Tibial artery (tissue), 4 donors: ENCODE results near the gene TXNRD1.
A peak's percentile ranks its signal among the peaks of the same experiment; 100 is the strongest.

ENCODE experiments used
- DNase-seq, 2 donors: peaks; one replicate each; pipeline ENCODE4 v3.0.0-alpha.2; 2019
- H3K27ac ChIP-seq, 2 donors: fragments of 200-600 bp; sonication (generic) in 1 of 2; 1 replicate in 1 of 2; 2 replicates in 1 of 2; pipeline ENCODE4 v1.5.1; 2018 to 2019; ENCODE audit warnings: mild to moderate bottlenecking in 1 of 2
- H3K27me3 ChIP-seq, 2 donors: fragments of 200-600 bp; sonication (generic) in 1 of 2; one replicate each; pipeline versions ENCODE4 v1.5.1 to v1.6.0; 2016 to 2019
- H3K36me3 ChIP-seq, 3 donors: fragments of 200-600 bp; sonication (generic) in 2 of 3; one replicate each; pipeline ENCODE4 v1.5.1; 2016 to 2019; ENCODE audit warnings: mild to moderate bottlenecking in 2 of 3
- H3K4me1 ChIP-seq, 4 donors: fragments of 200-600 bp; sonication (generic) in 2 of 4; 1 replicate in 3 of 4; 2 replicates in 1 of 4; pipeline ENCODE4 v1.5.1; 2016 to 2019
- H3K4me3 ChIP-seq, 2 donors: fragments of 200-600 bp; sonication (generic) in 1 of 2; 1 replicate in 1 of 2; 2 replicates in 1 of 2; pipeline ENCODE4 v1.5.1; 2018 to 2019; ENCODE audit warnings: mild to moderate bottlenecking in 2 of 2
- H3K9me3 ChIP-seq, 3 donors: fragments of 200-600 bp; sonication (generic) in 1 of 3; one replicate each; pipeline ENCODE4 v1.5.1; 2016 to 2019
- intact Hi-C: fragments of 100-400 bp; cut with DNase I; formaldehyde crosslinking; loops from one replicate; pipeline ENCODE4 v1.15.0; 2023; ENCODE audit warnings: low total_unique reads
- TF ChIP-seq, protein P1 (sequence below), 2 experiments: fragments of 200-600 bp in 1 of 2; fragments of 450-650 bp in 1 of 2; IDR thresholded peaks; one replicate each; pipeline ENCODE4 v1.5.1; 2017 to 2019; ENCODE audit warnings: antibody characterized with exemption in 2 of 2, mild to moderate bottlenecking in 1 of 2, moderate library complexity in 1 of 2

Gene TXNRD1

DNA sequence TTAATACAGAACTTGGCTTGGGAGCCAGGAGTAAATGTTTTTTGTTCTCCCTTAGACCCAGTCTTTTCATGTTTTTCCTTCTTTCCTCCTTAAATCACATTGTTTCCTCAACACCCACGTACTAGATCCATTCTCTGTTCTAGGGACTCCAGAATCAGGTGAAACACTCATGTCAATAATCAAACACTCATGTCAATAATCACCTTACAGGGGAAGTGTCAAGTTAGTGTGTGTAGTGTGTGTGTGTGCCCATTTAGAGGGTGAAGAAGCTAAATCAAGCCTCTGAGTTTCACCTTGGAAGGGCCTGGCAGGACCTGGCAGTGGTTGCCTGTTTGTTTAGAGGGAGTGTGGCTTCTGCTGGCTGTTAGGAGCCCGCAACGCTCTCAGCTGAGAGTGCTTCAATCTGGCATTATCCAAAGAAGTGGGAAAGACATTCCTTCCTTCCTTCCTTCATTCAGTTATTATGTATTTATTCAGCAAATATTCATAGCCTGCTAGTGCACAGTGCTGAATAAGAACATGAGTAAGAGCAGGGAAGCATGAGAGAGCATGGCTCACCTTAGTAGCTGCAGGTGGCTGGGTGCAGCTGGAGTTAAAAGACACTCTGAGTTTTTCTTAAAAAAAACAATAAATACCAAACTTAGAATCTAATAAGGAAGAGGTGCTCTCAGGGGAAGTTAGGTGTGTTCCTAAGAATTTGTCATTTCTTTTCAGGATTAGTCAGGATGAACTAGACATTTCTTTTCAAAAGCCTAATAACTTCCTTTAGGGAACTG, 70.3 kb downstream of the TXNRD1 start:
- peaks cover 0 to 13% (median 2%) of the 10 kb centered on the region in 3 donors for H3K36me3 ChIP-seq
- H3K27ac ChIP-seq: peak overlapping the region; percentile 81 to 83
- no peaks in the 10 kb centered on the region for H3K27me3 ChIP-seq
- H3K4me1 ChIP-seq: peaks cover 0 to 35% (median 19%) of the 10 kb centered on the region in 4 donors
- H3K4me3 ChIP-seq: peak overlapping the region; percentile 74 to 80
- no peaks in the 10 kb centered on the region for H3K9me3 ChIP-seq
- TF ChIP-seq, protein P1, sequence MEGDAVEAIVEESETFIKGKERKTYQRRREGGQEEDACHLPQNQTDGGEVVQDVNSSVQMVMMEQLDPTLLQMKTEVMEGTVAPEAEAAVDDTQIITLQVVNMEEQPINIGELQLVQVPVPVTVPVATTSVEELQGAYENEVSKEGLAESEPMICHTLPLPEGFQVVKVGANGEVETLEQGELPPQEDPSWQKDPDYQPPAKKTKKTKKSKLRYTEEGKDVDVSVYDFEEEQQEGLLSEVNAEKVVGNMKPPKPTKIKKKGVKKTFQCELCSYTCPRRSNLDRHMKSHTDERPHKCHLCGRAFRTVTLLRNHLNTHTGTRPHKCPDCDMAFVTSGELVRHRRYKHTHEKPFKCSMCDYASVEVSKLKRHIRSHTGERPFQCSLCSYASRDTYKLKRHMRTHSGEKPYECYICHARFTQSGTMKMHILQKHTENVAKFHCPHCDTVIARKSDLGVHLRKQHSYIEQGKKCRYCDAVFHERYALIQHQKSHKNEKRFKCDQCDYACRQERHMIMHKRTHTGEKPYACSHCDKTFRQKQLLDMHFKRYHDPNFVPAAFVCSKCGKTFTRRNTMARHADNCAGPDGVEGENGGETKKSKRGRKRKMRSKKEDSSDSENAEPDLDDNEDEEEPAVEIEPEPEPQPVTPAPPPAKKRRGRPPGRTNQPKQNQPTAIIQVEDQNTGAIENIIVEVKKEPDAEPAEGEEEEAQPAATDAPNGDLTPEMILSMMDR (IDR thresholded peaks at IDR 0.05): no peak
- intact Hi-C loops: loop anchor here (5.0 kb wide), 1 partner anchor 69 kb away; the partner anchor contains the start of gene TXNRD1
- no peak for DNase-seq

DNA sequence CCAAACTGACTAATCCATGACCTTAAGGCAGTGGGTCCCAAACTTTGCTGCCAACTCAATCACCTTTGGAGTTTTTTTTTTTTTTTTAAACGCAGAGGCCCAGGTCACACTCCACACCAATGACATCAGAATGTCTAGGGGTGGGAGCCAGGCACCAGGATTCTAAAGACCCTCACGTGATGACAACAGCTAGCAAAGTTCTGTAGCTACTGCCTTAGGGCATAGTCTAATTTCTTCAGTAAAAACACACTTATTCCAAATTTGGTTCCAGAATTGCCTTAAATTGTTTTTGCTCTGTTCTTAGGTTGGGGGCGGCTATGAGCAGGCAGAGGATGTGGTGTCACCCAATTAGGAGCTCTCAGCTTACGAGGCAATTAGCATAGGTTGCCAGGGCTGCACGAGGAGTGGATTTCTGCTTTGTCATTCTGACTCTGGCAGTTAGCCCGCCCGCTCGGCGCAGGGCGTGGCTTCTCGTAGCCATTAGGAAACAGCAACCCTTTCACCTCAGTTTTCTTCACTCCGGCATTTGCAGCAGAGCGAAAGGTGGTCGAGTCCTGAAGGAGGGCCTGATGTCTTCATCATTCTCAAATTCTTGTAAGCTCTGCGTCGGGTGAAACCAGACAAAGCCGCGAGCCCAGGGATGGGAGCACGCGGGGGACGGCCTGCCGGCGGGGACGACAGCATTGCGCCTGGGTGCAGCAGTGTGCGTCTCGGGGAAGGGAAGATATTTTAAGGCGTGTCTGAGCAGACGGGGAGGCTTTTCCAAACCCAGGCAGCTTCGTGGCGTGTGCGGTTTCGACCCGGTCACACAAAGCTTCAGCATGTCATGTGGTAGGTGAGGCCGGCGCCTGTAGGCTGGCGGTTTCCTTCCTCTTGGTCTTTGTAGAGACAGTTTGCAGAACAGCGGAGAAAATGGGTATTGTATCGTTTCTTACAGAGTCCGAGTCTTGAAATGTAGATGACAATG, 71.2 kb downstream of the TXNRD1 start:
- intact Hi-C loops: loop anchor here (5.0 kb wide), 1 partner anchor 69 kb away; the partner anchor contains the start of gene TXNRD1
- peaks cover 0 to 40% (median 19%) of the 10 kb centered on the region in 4 donors for H3K4me1 ChIP-seq
- H3K27me3 ChIP-seq: no peaks in the 10 kb centered on the region
- peak; percentile 95 to 97 for DNase-seq
- peaks cover 6 to 19% (median 11%) of the 10 kb centered on the region in 3 donors for H3K36me3 ChIP-seq
- H3K27ac ChIP-seq: peak overlapping the region; percentile 81 to 83
- peak overlapping the region; percentile 74 to 80 for H3K4me3 ChIP-seq
- H3K9me3 ChIP-seq: no peaks in the 10 kb centered on the region
- TF ChIP-seq, protein P1 (IDR thresholded peaks at IDR 0.05): peak in 1 of 2 experiments; percentile 6

DNA sequence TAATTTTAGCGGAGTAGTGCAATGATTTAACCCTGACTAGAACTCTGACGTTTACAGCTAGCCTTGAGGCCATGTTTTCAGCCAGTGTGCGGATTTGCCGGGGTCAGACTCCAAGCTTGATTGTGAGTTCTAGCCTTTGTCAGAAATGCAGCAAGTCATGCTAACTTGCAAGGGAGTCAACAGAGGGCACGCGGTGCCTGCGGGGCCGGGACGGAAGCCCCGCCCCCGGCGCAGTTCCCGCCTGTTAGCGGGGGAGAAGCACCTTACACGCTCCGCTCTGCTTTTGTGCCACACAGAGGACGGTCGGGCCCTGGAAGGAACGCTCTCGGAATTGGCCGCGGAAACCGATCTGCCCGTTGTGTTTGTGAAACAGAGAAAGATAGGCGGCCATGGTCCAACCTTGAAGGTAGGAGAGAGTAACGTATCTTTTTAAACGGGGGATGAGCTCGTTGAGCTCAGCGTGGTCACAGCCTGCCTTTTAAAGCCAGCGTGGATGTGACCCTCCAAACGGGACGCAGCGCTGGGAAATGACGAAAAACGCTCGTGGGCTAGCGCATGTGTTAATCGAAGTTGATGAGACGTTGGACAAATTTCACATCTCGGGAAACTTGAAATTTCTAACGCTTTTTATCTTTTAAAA, 73.2 kb downstream of the TXNRD1 start:
- TF ChIP-seq, protein P1 (IDR thresholded peaks at IDR 0.05): no peak
- Histone ChIP-seq H3K36me3 (peaks cover 26 to 36% (median 28%) of the 10 kb centered on the region in 3 donors), H3K27ac (peak overlapping the region; percentile 81 to 83), H3K4me3 (peak overlapping the region; percentile 74 to 80), H3K27me3 (no peaks in the 10 kb centered on the region), H3K9me3 (no peaks in the 10 kb centered on the region), H3K4me1 (peaks cover 0 to 59% (median 33%) of the 10 kb centered on the region in 4 donors)
- peak; percentile 78 to 89 for DNase-seq
- intact Hi-C loops: loop anchor here (5.0 kb wide), 1 partner anchor 71 kb away; the partner anchor contains the start of gene TXNRD1

DNA sequence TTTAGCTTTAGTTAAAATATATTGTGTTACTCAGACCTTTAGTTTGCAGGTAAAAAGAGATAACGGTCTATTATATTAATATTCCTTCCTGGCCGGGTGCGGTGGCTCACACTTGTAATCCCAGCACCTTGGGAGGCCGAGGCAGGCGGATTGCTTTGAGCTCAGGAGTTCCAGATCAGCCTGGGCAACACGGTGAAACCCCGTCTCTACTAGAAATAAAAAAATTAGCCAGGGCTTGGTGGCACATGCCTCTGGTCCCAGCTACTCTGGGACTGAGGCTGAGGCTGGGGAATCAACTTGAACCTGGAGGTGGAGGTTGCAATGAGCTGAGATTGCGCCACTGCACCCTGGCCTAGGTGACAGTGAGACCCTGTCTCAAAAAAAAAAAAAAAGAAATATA, 74.7 kb downstream of the TXNRD1 start:
- H3K4me1 ChIP-seq: peaks cover 0 to 68% (median 45%) of the 10 kb centered on the region in 4 donors
- intact Hi-C loops: no loop called here
- H3K27me3 ChIP-seq: no peaks in the 10 kb centered on the region
- TF ChIP-seq, protein P1 (IDR thresholded peaks at IDR 0.05): no peak
- peak overlapping the region; percentile 74 to 80 for H3K4me3 ChIP-seq
- no peaks in the 10 kb centered on the region for H3K9me3 ChIP-seq
- no peak overlapping the region for H3K27ac ChIP-seq
- peaks cover 29 to 43% (median 39%) of the 10 kb centered on the region in 3 donors for H3K36me3 ChIP-seq
- DNase-seq: no peak

DNA sequence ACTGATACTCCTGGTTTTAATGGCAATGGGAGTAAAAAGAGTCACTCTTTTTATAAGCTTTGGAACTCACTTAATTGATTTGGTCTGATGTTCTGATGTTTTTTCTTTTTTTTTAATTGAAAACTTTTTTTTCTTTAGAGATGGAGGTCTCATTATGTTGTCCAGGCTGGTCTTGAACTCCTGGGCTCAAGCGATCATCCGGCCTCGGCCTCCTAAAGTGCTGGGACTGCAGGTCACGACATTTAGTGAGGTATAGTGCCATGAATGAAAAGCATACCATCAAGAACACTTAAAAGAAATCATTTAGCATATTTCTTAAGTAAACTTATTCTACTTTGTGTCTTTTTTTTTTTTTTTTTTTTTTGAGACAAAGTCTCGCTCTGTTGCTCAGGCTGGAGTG, 75.3 kb downstream of the TXNRD1 start:
- no peak for DNase-seq
- TF ChIP-seq, protein P1 (IDR thresholded peaks at IDR 0.05): no peak
- H3K4me3 ChIP-seq: peak overlapping the region in 1 of 2 donors; percentile 74
- H3K36me3 ChIP-seq: peaks cover 29 to 46% (median 40%) of the 10 kb centered on the region in 3 donors
- no peaks in the 10 kb centered on the region for H3K27me3 ChIP-seq
- H3K27ac ChIP-seq: no peak overlapping the region
- H3K4me1 ChIP-seq: peaks cover 0 to 68% (median 47%) of the 10 kb centered on the region in 4 donors
- intact Hi-C loops: no loop called here
- H3K9me3 ChIP-seq: no peaks in the 10 kb centered on the region
